H1 (cell line): ENCODE data around the gene VSTM2L. TPM values are rescaled to one million over a fixed set of nuclear protein-coding genes. Genes with fewer than 3 reads are reported as not detected.

ENCODE experiments used
- CTCF ChIA-PET: fragments of 300-600 bp; sonication (Branson Sonifier 250); formaldehyde crosslinking; loops from one replicate; lab custom pipeline; 2021; ENCODE audit not compliant: partially characterized antibody; lab: Charles Lee
- POLR2A ChIA-PET: fragments of 300-600 bp; sonication (Branson Sonifier 250); formaldehyde crosslinking; loops from one replicate; lab custom pipeline; 2021; ENCODE audit warnings: inconsistent platforms; ENCODE audit not compliant: partially characterized antibody; lab: Charles Lee
- DNase-seq, 2 experiments: peaks; one replicate each; pipeline versions ENCODE4 v3.0.0 to v3.0.0-alpha.2; 2010 to 2022; ENCODE audit warnings: low spot score in 2 of 2, low read depth in 1 of 2, mixed read lengths in 1 of 2
- FAIRE-seq: peaks from 2 replicates; lab custom pipeline; 2011; peaks lifted over from hg19 to GRCh38; lab: Jason Lieb, UNC
- H2AFZ ChIP-seq: 2 replicates; pipeline ENCODE4 v1.8.1; 2012; ENCODE audit warnings: low read length, inconsistent platforms
- H2AK5ac ChIP-seq: 2 replicates; pipeline ENCODE4 v1.6.1; 2013; ENCODE audit warnings: low read depth, low read length
- H2BK120ac ChIP-seq: replicated peaks from 2 replicates; pipeline ENCODE3; 2013; ENCODE audit warnings: low read depth, low read length, inconsistent platforms
- H2BK12ac ChIP-seq: 2 replicates; pipeline ENCODE4 v1.6.1; 2013; ENCODE audit warnings: low read depth, low read length
- H2BK15ac ChIP-seq: 2 replicates; pipeline ENCODE4 v1.6.1; 2013; ENCODE audit warnings: low read length
- H2BK20ac ChIP-seq: 2 replicates; pipeline ENCODE4 v1.6.1; 2013; ENCODE audit warnings: low read length
- H2BK5ac ChIP-seq: 2 replicates; pipeline ENCODE4 v1.6.1; 2013; ENCODE audit warnings: low read depth, low read length
- H3K14ac ChIP-seq: 2 replicates; pipeline ENCODE4 v1.6.1; 2013; ENCODE audit warnings: inconsistent platforms; ENCODE audit not compliant: insufficient read length
- H3K18ac ChIP-seq: 2 replicates; pipeline ENCODE4 v1.6.1; 2013; ENCODE audit warnings: low read length; ENCODE audit errors: extremely low read depth
- H3K23ac ChIP-seq: 2 replicates; pipeline ENCODE4 v1.6.1; 2013; ENCODE audit warnings: inconsistent platforms; ENCODE audit not compliant: insufficient read length
- H3K23me2 ChIP-seq: 2 replicates; pipeline ENCODE4 v1.6.1; 2013; ENCODE audit warnings: low read depth, low read length
- H3K27ac ChIP-seq: 2 replicates; pipeline ENCODE4 v1.6.1; 2011; ENCODE audit warnings: low read depth, low read length, inconsistent platforms
- H3K27me3 ChIP-seq, 4 experiments: replicated peaks in 1 of 4; 1 replicate in 1 of 4; 2 replicates in 3 of 4; pipeline versions ENCODE4 v1.6.1 to v1.8.1; 2011 to 2013; ENCODE audit warnings: low read length in 3 of 4, mild to moderate bottlenecking in 3 of 4, inconsistent platforms in 2 of 4, mixed read lengths in 2 of 4, moderate library complexity in 1 of 4; ENCODE audit not compliant: control insufficient read depth in 3 of 4, insufficient read depth in 3 of 4; ENCODE audit errors: extremely low read depth in 1 of 4
- H3K36me3 ChIP-seq, 4 experiments: 2 replicates each; pipeline versions ENCODE4 v1.6.1 to v1.8.1; 2011 to 2013; ENCODE audit warnings: mild to moderate bottlenecking in 4 of 4, low read length in 3 of 4, moderate library complexity in 2 of 4, control low read depth in 1 of 4, inconsistent platforms in 1 of 4; ENCODE audit not compliant: insufficient read depth in 4 of 4, control insufficient read depth in 2 of 4
- H3K4ac ChIP-seq: replicated peaks from 2 replicates; pipeline ENCODE3; 2013; ENCODE audit warnings: low read length, low read depth, mixed read lengths, inconsistent platforms; ENCODE audit not compliant: insufficient read length
- H3K4me1 ChIP-seq, 4 experiments: replicated peaks in 1 of 4; 1 replicate in 1 of 4; 2 replicates in 3 of 4; pipeline versions ENCODE4 v1.6.1 to v1.8.1; 2011 to 2013; ENCODE audit warnings: low read length in 3 of 4, inconsistent platforms in 2 of 4, mixed read lengths in 1 of 4; ENCODE audit not compliant: insufficient read depth in 4 of 4, control insufficient read depth in 3 of 4
- H3K4me2 ChIP-seq, 2 experiments: 2 replicates each; pipeline versions ENCODE4 v1.6.1 to v1.8.1; 2011 to 2013; ENCODE audit warnings: low read depth in 2 of 2, low read length in 2 of 2, control low read depth in 1 of 2, inconsistent platforms in 1 of 2, mild to moderate bottlenecking in 1 of 2; ENCODE audit not compliant: insufficient read depth in 1 of 2
- H3K4me3 ChIP-seq, 4 experiments: fragments of 200-600, 300-600 bp in 1 of 4; sonication (generic), shearing (Covaris generic), sonication (Bioruptor Twin) in 1 of 4; 2 replicates each; pipeline versions ENCODE4 v1.5.1 to v1.8.1; 2011 to 2016; ENCODE audit warnings: low read length in 4 of 4, low read depth in 3 of 4, control low read depth in 2 of 4, inconsistent platforms in 2 of 4, mild to moderate bottlenecking in 2 of 4, mixed read lengths in 1 of 4, moderate library complexity in 1 of 4; ENCODE audit not compliant: insufficient read depth in 2 of 4; ENCODE audit errors: extremely low read depth in 1 of 4
- H3K56ac ChIP-seq: replicated peaks from 2 replicates; pipeline ENCODE3; 2013; ENCODE audit warnings: low read depth, mild to moderate bottlenecking, mixed read lengths, low read length, inconsistent platforms; ENCODE audit not compliant: insufficient read length
- H3K79me1 ChIP-seq: 2 replicates; pipeline ENCODE4 v1.6.1; 2013; ENCODE audit warnings: low read depth, low read length, control low read depth
- H3K79me2 ChIP-seq, 2 experiments: 2 replicates each; pipeline versions ENCODE4 v1.6.1 to v1.8.1; 2012 to 2013; ENCODE audit warnings: low read length in 2 of 2, mild to moderate bottlenecking in 2 of 2, inconsistent platforms in 1 of 2; ENCODE audit not compliant: insufficient read depth in 2 of 2, control insufficient read depth in 1 of 2
- H3K9ac ChIP-seq, 4 experiments: replicated peaks in 1 of 4; 1 replicate in 1 of 4; 2 replicates in 3 of 4; pipeline versions ENCODE4 v1.6.1 to v1.8.1; 2011 to 2013; ENCODE audit warnings: low read depth in 3 of 4, low read length in 3 of 4, control low read depth in 2 of 4, mild to moderate bottlenecking in 2 of 4, moderate library complexity in 2 of 4, inconsistent platforms in 1 of 4; ENCODE audit errors: extremely low read depth in 1 of 4
- H3K9me3 ChIP-seq, 2 experiments: 2 replicates each; pipeline versions ENCODE4 v1.6.1 to v1.8.1; 2012 to 2013; ENCODE audit warnings: mild to moderate bottlenecking in 2 of 2, moderate library complexity in 2 of 2, control low read depth in 1 of 2, inconsistent platforms in 1 of 2, low read depth in 1 of 2, low read length in 1 of 2, mixed read lengths in 1 of 2; ENCODE audit not compliant: insufficient read depth in 2 of 2
- H4K20me1 ChIP-seq, 2 experiments: replicated peaks in 1 of 2; 2 replicates each; pipeline versions ENCODE3 to v1.8.1; 2011 to 2013; ENCODE audit warnings: inconsistent platforms in 2 of 2, low read length in 2 of 2, mild to moderate bottlenecking in 1 of 2; ENCODE audit not compliant: insufficient read depth in 2 of 2, control insufficient read depth in 1 of 2
- H4K5ac ChIP-seq: 2 replicates; pipeline ENCODE4 v1.6.1; 2013; ENCODE audit warnings: low read length, low read depth, mixed read lengths, inconsistent platforms; ENCODE audit not compliant: insufficient read length
- H4K8ac ChIP-seq: 2 replicates; pipeline ENCODE4 v1.8.0; 2013; ENCODE audit warnings: mild to moderate bottlenecking, moderate library complexity, low read length, inconsistent platforms; ENCODE audit not compliant: insufficient read depth; ENCODE audit errors: extremely low read depth
- H4K91ac ChIP-seq: replicated peaks from 2 replicates; pipeline ENCODE3; 2013; ENCODE audit warnings: low read length, mixed read lengths, inconsistent platforms; ENCODE audit not compliant: insufficient read length
- ASH2L ChIP-seq: fragments of 200-600, 300-600 bp; sonication (generic); IDR thresholded peaks from one replicate; pipeline ENCODE4 v1.7.1; 2017; ENCODE audit warnings: low read length
- BCL11A ChIP-seq, 2 experiments: IDR thresholded peaks; one replicate each; pipeline ENCODE4 v1.6.1; 2011; ENCODE audit warnings: low read depth in 2 of 2, low read length in 2 of 2, mild to moderate bottlenecking in 2 of 2
- EP300 ChIP-seq, 2 experiments: IDR thresholded peaks; 1 replicate in 1 of 2; 2 replicates in 1 of 2; pipeline ENCODE4 v1.6.1; 2011 to 2012; ENCODE audit warnings: low read depth in 2 of 2, low read length in 2 of 2, mild to moderate bottlenecking in 2 of 2, borderline replicate concordance in 1 of 2, inconsistent platforms in 1 of 2, moderate library complexity in 1 of 2
- JUN ChIP-seq: IDR thresholded peaks from 2 replicates; pipeline ENCODE4 v1.6.1; 2011; ENCODE audit warnings: low read depth, mild to moderate bottlenecking, improper control_type of control experiment, low read length
- JUND ChIP-seq: IDR thresholded peaks from 2 replicates; pipeline ENCODE4 v1.6.1; 2011; ENCODE audit warnings: mild to moderate bottlenecking, improper control_type of control experiment, low read length
- NRF1 ChIP-seq: IDR thresholded peaks from 2 replicates; pipeline ENCODE4 v1.6.1; 2011; ENCODE audit warnings: mild to moderate bottlenecking, low read depth, low read length, improper control_type of control experiment
- SAP30 ChIP-seq: fragments of 300-600 bp; sonication (generic); IDR thresholded peaks from 2 replicates; pipeline ENCODE4 v1.7.1; 2012; ENCODE audit warnings: low read length, moderate library complexity, mild to moderate bottlenecking, inconsistent platforms; ENCODE audit not compliant: insufficient read depth, insufficient replicate concordance
- SIX5 ChIP-seq: IDR thresholded peaks from 2 replicates; pipeline ENCODE4 v1.6.1; 2011; ENCODE audit warnings: mild to moderate bottlenecking, low read depth, low read length
- SUZ12 ChIP-seq: fragments of 200-600 bp; sonication (generic); IDR thresholded peaks from 2 replicates; pipeline ENCODE4 v1.6.1; 2012; ENCODE audit warnings: mild to moderate bottlenecking, inconsistent platforms, low read length, moderate library complexity, mixed read lengths
- WGBS, 2 experiments: shearing (Covaris generic) in 1 of 2; methylation state at CpG; one replicate each; pipeline versions ENCODE4 v1.1.6 to v1.1.7; 2013 to 2015; ENCODE audit warnings: low lambda C conversion rate in 2 of 2, mixed read lengths in 2 of 2, inconsistent platforms in 1 of 2, low coverage in 1 of 2, missing lambda C conversion rate in 1 of 2; ENCODE audit not compliant: insufficient replicate concordance in 2 of 2, insufficient coverage in 1 of 2, insufficient read length in 1 of 2; ENCODE audit errors: extremely low coverage in 1 of 2, missing lambda C conversion rate in 1 of 2; 5-methylcytosine and 5-hydroxymethylcytosine counted together
- polyA plus RNA-seq, 7 experiments: library from polyadenylated mRNA; depleted of rRNA in 3 of 7; stranded (reverse) in 5 of 7; unstranded in 2 of 7; fragments of >200 nt in 5 of 7; fragments of 200-250 nt in 2 of 7; gene quantifications; 1 replicate in 5 of 7; 2 replicates in 1 of 7; 4 replicates in 1 of 7; pipeline versions ENCODE4 v1.2.1 to v1.2.3, GENCODE V29; 2011 to 2013; ENCODE audit warnings: missing spikeins in 2 of 7, mixed read lengths in 2 of 7
- total RNA-seq: library from RNA; stranded (reverse); fragmentation: NEBNext Ultra II Directional; extraction: Animal tissue kit (Norgen Biotek cat#: 25700); gene quantifications from 2 replicates; pipeline ENCODE4 v1.2.1, GENCODE V29; 2021
- TF ChIP-seq, protein P1 (sequence below), 3 experiments: IDR thresholded peaks; 1 replicate in 2 of 3; 2 replicates in 1 of 3; pipeline versions ENCODE4 v1.5.1 to v1.6.1; 2011; ENCODE audit warnings: low read length in 3 of 3, mild to moderate bottlenecking in 3 of 3, inconsistent platforms in 2 of 3, low read depth in 1 of 3, moderate library complexity in 1 of 3; ENCODE audit not compliant: insufficient read depth in 1 of 3; ENCODE audit errors: control extremely low read depth in 1 of 3

VSTM2L gene
- total and polyA plus RNA-seq, 2 of the 8 experiments (the other 6 are each of a cell fraction or from before 2014, with no cell fraction given) = 1.3 to 3.2 TPM

DNA sequence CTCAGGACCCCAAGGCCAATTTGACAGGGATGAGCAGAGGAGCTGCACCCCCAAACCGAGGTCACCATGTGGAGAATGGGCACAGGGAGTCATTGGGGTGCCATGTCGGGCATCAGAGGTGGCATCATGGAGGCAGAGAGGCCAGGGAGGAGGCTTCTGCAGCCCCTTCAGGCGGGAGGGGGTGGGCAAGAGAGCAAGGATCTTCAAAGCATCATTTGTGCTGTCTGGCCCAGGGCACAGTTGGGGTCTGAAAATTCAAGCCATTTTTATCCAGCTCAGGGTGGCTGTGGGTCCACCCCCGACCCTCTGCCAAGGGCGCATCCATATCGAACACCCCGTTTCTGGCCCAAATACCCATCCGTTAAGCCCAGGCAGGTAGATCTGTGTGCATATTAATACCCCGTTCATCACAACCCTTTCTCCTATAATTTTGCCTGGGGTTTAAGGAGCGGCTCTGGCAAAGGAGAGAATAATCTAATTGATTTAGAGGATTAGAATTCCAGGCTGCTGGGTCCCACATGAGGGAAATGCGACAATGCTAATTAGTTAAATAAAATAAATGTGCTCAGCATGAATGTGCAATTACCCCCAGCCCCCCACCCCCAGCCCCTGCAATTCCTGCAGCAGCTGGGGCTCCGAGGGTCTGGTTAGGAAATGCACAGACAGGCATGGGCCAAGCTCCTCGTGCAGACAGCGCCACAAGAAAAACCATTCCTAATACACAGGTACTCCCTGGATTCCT lies 31.9 kb downstream of the VSTM2L start:
- Histone ChIP-seq H3K79me2 (no peaks in the 10 kb centered on the region), H2BK15ac (no peak overlapping the region), H3K4me1 (peaks cover 0 to 17% (median 5%) of the 10 kb centered on the region in 4 experiments; a peak in 6 of 7 replicates), H3K4me3 (no peak overlapping the region), H2BK120ac (no peak overlapping the region), H3K9me3 (no peaks in the 10 kb centered on the region), H3K14ac (no peak overlapping the region), H3K27ac (no peak overlapping the region), H2BK12ac (no peak overlapping the region), H3K79me1 (no peaks in the 10 kb centered on the region), H4K20me1 (no peaks in the 10 kb centered on the region), H3K23ac (no peak overlapping the region), H4K5ac (no peak overlapping the region), H3K4me2 (no peak overlapping the region), H3K4ac (no peak overlapping the region), H2BK20ac (no peak overlapping the region), H4K91ac (no peak overlapping the region), H2AFZ (no peak overlapping the region), H4K8ac (no peak overlapping the region), H3K27me3 (no peaks in the 10 kb centered on the region), H3K23me2 (no peaks in the 10 kb centered on the region), H3K56ac (no peak overlapping the region), H3K9ac (no peak overlapping the region), H3K18ac (no peak overlapping the region), H2AK5ac (no peak overlapping the region), H3K36me3 (no peaks in the 10 kb centered on the region), H2BK5ac (no peak overlapping the region)
- WGBS, 2 experiments = 95% methylated on average over 14 of the region's 14 CpGs; no CpG with 5 or more reads in 1 of the 2 experiments
- ChIA-PET CTCF (interaction anchor here (0.6 to 2.1 kb wide), 4 partner anchors 9 to 61 kb away, joined by 3 to 5 read pairs (median 4); no protein-coding TSS in a partner anchor), POLR2A (interaction anchor here (1.2 to 1.3 kb wide), 2 partner anchors 16 to 22 kb away, joined by 3 to 4 read pairs; no protein-coding TSS in a partner anchor)
- no peak for FAIRE-seq
- no peak for DNase-seq
- TF ChIP-seq, protein P1, sequence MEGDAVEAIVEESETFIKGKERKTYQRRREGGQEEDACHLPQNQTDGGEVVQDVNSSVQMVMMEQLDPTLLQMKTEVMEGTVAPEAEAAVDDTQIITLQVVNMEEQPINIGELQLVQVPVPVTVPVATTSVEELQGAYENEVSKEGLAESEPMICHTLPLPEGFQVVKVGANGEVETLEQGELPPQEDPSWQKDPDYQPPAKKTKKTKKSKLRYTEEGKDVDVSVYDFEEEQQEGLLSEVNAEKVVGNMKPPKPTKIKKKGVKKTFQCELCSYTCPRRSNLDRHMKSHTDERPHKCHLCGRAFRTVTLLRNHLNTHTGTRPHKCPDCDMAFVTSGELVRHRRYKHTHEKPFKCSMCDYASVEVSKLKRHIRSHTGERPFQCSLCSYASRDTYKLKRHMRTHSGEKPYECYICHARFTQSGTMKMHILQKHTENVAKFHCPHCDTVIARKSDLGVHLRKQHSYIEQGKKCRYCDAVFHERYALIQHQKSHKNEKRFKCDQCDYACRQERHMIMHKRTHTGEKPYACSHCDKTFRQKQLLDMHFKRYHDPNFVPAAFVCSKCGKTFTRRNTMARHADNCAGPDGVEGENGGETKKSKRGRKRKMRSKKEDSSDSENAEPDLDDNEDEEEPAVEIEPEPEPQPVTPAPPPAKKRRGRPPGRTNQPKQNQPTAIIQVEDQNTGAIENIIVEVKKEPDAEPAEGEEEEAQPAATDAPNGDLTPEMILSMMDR (IDR thresholded peaks at IDR 0.05; ENCODE audit: control extremely low read depth in 1 of 3, insufficient read depth in 1 of 3, low read depth in 1 of 3, low read length in 3 of 3) = no peak
- no peak for TF ChIP-seq BCL11A (IDR thresholded peaks at IDR 0.05; ENCODE audit: low read depth in 2 of 2, low read length in 2 of 2)
- no peak for TF ChIP-seq SIX5
- TF ChIP-seq EP300 (IDR thresholded peaks at IDR 0.05; ENCODE audit: borderline replicate concordance in 1 of 2, low read depth in 2 of 2, low read length in 2 of 2) = no peak
- no peak for TF ChIP-seq JUN
- no peak for TF ChIP-seq ASH2L
- TF ChIP-seq JUND = no peak
- TF ChIP-seq NRF1 = no peak
- no peak for TF ChIP-seq SAP30
- TF ChIP-seq SUZ12 = no peak
